Stimulated activated CD8-positive, alpha-beta memory T cell treated with anti-CD3 and anti-CD28 coated beads, Interleukin-12 subunit alpha, Interleukin-12 subunit beta, amount 100 ng/mL, for 4 hours (primary cell): ENCODE results near the gene CCL20.

Experiments
- DNase-seq: peaks from one replicate; pipeline ENCODE4 v3.0.0-alpha.2; 2020; ENCODE audit warnings: low read depth

Gene CCL20

GRCh38 chr2:227802882-227803281 lies 10.8 kb upstream of the CCL20 start:
- DNase-seq, result no peak

DNA sequence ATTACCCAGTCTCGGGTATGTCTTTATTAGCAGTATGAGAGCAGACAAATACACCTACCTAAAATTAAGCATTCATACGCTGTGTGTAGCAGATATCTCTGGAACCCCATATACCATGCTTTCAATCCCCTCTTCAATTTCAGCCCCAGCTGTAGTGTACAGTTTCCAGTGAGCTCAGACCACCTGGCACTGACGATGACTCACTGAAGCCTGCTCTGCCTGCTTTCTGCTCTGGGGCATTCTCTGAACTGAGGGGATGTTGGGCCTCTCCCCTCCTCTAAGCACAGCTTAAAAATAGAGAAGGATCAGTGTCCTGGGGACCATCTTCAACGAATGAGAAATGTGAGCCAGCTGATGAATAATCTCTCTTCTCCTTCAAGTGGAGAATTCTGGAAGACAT lies 8.7 kb upstream of the CCL20 start:
- DNase-seq, result no peak

DNA sequence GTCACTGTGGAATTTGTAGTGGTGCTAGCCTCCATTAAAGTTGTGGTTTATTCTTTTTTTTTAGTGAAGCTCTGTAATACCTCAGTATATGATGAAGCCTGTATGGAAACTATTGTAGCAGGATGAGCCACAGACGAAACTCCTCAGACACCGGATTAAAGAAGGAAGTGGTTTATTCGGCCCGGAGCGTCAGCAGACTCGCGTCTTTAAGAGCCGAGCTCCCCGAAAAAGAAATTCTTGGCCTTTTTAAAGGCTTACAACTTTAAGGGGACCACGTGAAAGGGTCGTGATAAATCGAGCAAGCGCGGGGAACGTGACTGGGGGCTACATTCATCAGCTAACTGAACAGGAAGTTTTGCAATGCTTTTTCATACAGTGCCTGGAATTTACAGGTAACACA lies 8.1 kb upstream of the CCL20 start:
- DNase-seq, result no peak

DNA sequence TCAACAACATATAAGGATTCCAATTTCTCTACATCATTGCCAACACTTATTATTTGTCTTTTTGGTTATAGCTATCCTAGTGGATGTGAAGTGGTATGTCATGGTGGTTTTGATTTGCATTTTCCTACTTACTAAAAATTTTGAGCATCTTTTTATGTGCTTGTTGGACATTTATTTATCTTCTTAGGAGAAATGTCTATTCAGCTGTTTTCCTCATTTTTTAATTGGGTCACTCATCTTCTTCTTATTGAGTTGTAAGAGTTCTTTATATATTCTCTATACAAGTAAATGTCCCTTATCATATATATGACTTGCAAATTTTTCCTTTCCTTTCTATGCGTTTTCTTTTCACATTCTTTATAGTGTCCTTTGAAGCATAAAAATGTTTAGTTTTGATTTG lies 4.7 kb upstream of the CCL20 start:
- DNase-seq, result no peak

- DNase-seq, result no peak
Observed at GRCh38 chr2:227812001-227812400, 1.6 kb upstream of the CCL20 start.

DNA sequence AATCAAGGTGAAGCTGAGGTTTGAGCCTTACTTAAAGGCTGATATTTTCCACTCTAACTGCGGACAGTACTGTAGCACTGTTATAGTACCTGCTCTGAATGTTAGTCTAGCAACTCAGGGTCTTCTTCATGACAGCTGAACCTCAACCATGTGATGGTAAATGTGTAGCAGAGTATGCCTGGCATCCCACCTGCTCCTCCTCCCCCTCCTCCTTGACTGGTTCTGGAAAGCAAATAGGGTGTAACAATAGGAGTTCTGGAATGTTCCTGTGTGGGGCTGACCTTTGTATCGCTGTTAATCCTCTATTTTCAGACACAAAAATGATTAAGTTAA lies 447 bp upstream of the CCL20 start:
- DNase-seq, result no peak

DNA sequence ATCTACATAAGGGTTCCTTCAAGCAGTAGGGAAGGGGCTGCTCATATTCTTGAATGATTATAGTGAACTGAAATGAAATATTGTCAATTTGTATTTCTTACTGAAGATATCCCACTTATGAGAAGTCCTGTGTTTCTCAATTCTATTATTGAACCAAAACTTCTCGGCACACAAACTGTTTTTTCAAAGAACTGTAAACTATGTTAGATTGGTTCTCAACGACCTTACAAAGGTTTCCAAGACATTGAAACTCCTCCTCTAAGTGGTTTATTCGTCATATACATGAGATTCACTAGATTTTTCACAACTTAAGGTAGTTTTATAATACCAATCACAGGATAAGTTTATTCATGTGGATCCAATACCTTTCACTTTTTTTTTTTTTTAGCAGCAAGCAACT lies 1.4 kb downstream of the CCL20 start:
- DNase-seq, result no peak

- DNase-seq, result no peak
Observed at GRCh38 chr2:227816507-227817294, 3.1 kb downstream of the CCL20 start.

DNA sequence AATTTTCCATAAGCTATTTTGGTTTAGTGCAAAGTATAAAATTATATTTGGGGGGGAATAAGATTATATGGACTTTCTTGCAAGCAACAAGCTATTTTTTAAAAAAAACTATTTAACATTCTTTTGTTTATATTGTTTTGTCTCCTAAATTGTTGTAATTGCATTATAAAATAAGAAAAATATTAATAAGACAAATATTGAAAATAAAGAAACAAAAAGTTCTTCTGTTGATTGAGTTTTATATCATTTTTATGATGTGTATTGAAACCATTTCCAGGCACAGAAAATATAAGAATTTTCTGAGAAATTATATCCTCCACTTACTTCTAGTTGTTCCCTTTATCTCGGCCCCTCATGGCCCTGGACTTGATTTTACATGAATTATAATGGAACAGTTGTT lies 3.7 kb downstream of the CCL20 start:
- no peak for DNase-seq

- DNase-seq, result no peak
Observed at GRCh38 chr2:227817850-227818674, 4.4 kb downstream of the CCL20 start.

DNA sequence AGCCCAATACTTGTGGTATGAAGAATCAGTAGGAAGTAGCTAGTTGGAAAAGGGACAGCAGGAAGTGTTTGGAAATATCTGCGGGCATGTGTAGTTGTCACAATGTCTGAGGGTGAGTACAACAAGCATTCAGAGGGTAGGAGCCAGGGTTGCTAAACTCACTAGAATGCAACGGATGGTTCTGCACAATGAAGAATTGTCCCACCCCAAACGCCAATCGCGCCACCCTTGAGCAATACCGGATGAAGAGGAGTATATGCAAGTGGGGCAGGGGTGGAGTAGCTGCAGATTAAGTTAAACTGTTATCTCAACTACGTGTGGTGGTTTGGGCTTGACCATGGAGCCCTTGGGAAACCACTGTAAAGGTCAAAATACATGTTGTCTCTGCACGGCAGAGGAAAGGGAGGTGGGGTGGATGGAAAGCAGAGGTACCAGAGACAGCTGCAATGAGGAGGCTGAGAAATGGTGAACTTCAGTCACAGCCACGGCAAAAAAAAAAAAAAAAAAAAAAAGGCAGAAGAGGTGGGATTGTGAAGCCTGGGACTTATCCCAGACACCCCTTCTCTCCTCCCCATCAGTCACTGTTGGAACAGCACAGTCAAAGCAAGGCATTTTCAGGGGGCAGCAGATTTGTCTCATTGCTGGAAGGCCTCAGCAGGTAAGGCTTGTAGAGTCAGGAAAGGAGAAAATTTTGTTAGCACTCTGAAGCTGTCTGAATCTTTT lies 5.2 kb downstream of the CCL20 start:
- DNase-seq, result no peak

- no peak for DNase-seq
Observed at GRCh38 chr2:227819398-227819697, 5.7 kb downstream of the CCL20 start.

- DNase-seq, result no peak
Observed at GRCh38 chr2:227821043-227821942, 7.7 kb downstream of the CCL20 start.

- no peak for DNase-seq
Observed at GRCh38 chr2:227822416-227823003, 8.9 kb downstream of the CCL20 start.

DNA sequence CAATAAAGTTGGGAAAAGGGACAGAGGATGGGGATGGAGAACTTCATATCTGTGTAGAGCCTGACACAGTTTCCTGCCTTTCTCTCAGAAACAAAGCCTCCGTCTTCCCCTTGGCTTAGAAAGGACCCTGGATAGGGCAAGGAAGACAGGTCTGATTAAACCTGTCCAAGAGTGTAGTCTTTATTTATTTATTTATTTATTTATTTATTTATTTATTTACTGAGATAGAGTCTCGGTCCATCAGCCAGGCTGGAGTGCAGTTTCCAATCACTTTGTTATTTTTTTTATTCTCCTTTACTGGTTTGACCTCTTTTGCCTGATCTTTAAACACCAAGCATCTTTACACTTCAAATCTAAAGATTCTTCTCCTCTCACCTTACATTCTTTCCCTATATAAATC lies 10.3 kb downstream of the CCL20 start:
- no peak for DNase-seq

- DNase-seq, result no peak
Observed at GRCh38 chr2:227824711-227825110, 11.1 kb downstream of the CCL20 start.

DNA sequence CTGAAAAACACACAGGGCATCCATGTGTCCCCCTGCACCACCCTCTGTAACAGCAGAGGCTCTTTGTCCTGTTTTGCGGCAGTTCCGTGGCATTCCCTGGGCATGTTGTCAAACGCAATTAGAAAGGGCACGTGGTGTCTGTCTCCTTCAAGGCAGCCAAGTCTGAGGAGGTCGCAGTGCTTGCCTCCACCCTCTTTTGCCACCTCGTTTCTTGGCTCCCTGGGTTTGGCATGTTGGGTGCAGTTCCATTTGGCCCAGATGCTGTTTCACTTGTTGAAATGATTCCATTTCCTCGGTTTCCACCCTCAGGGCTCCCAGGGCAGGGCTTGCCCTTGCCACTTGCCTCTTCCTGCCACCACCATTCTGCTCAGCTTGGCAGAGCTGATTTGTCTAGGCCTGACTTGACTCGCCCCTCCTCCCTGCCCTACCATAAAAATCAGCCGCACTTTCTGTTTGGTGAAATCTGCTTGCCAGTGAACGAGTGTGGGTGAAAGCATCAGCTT lies 12.4 kb downstream of the CCL20 start:
- DNase-seq, result no peak

DNA sequence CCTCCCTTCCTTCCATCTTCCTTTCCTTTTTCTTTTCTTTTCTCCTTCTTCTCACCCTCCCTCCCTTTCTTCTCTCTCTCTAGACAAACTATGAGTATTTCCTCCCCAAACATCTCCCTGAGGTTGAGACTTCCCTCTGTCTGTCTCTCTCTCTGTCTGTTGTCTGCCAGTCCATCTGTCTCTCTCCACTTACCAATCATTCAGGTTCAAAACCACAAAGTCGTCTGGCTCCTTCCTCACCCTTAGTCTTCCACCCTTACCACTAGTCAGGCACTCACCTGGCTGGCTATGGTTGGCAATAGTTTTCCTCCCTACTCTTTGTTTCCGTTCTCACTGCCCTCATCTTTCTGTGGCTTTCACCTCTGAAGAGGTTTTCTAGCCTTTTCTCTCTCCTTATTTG lies 12.9 kb downstream of the CCL20 start:
- DNase-seq, result no peak

DNA sequence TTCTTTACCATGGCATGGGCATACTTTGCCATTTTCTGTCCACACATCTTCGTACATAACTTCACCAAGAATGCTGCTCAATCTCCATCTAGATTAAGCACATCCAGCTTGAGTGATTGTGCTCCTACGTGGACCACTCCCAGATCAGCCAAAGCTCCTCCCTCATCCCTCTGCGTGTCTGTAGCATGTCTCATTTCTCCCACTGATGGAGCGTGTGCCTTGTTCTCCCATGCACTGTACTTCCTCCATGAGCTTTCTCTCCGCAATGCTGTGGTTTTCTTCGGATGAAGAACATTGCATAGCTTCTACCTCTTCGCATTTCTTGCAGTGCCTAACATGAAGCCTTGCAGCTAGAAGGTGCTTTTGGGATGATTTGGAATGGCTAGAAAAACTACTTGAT lies 13.5 kb downstream of the CCL20 start:
- DNase-seq, result no peak

DNA sequence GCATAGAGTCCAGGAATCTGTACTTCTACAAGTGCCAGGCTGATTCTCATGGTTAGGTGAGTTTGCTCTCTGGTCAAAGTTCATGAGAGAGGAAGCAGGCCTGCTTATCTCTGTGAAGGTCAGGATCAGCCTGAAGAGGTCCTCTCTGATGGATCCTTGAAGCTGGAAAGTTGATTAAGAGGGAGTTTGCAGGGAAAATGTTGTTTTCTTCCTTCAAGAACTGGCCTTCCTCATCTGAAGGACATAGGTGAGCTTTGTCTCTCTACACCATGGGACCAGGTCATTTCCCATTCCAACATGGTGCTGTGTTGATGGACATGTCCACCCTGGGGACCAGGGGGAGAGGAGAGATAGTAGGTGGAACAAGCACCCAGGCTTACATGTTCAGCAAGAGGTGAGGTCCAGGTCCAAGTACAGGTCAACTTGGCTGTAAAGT lies 14.9 kb downstream of the CCL20 start:
- no peak for DNase-seq

GRCh38 chr2:227829337-227829736 lies 15.7 kb downstream of the CCL20 start:
- DNase-seq, result no peak

DNA sequence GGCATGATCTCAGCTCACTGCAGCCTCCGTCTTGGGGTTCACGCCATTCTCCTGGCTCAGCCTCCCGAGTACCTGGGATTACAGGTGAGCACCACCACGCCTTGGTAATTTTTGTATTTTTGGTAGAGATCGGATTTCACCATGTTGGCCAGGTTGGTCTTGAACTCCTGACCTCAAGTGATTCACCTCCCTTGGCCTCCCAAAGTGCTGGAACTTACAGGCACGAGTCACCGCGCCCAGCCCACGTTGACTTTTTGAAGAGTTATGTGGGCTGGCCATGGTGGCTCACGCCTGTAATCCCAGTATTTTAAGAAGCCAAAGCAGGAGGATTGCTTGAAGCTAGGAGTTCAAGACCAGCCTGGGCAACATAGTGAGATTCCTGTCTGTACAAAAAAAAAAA lies 20.8 kb downstream of the CCL20 start:
- DNase-seq, result no peak
